Stomach (tissue), 4 donors: ENCODE results near the gene C22orf39.

Source experiments
- EP300 ChIP-seq: sonication (generic); formaldehyde crosslinking; IDR thresholded peaks from one replicate; pipeline ENCODE4 v1.6.1; 2017; ENCODE audit warnings: antibody characterized with exemption
- POLR2A ChIP-seq, 4 donors: fragments of 450-650 bp; IDR thresholded peaks; one replicate each; pipeline ENCODE4 v1.6.1; 2016; ENCODE audit warnings: antibody characterized with exemption in 4 of 4, control low read depth in 2 of 4, mild to moderate bottlenecking in 1 of 4, moderate library complexity in 1 of 4
- POLR2AphosphoS5 ChIP-seq, 3 donors: sonication (generic); formaldehyde crosslinking; IDR thresholded peaks; one replicate each; pipeline ENCODE4 v1.6.1; 2016; ENCODE audit warnings: antibody characterized with exemption in 3 of 3
- TF ChIP-seq, protein P1 (sequence below), 7 experiments: fragments of 450-650 bp in 4 of 7; fragments of 200-600 bp in 3 of 7; sonication (generic) in 3 of 7; IDR thresholded peaks; one replicate each; pipeline ENCODE4 v1.5.1; 2016 to 2019; ENCODE audit warnings: antibody characterized with exemption in 7 of 7, control low read depth in 2 of 7, mild to moderate bottlenecking in 1 of 7

- TF ChIP-seq, protein P1, sequence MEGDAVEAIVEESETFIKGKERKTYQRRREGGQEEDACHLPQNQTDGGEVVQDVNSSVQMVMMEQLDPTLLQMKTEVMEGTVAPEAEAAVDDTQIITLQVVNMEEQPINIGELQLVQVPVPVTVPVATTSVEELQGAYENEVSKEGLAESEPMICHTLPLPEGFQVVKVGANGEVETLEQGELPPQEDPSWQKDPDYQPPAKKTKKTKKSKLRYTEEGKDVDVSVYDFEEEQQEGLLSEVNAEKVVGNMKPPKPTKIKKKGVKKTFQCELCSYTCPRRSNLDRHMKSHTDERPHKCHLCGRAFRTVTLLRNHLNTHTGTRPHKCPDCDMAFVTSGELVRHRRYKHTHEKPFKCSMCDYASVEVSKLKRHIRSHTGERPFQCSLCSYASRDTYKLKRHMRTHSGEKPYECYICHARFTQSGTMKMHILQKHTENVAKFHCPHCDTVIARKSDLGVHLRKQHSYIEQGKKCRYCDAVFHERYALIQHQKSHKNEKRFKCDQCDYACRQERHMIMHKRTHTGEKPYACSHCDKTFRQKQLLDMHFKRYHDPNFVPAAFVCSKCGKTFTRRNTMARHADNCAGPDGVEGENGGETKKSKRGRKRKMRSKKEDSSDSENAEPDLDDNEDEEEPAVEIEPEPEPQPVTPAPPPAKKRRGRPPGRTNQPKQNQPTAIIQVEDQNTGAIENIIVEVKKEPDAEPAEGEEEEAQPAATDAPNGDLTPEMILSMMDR (IDR thresholded peaks at IDR 0.05), result no peak
- TF ChIP-seq EP300 (no peak), POLR2A (IDR thresholded peaks at IDR 0.05) (no peak), POLR2AphosphoS5 (IDR thresholded peaks at IDR 0.05) (no peak)
Measured at GRCh38 chr22:19463008-19463407, 15.5 kb upstream of the C22orf39 start.
